Activated CD4-positive, alpha-beta T cell treated with anti-CD3 and anti-CD28 coated beads, Interleukin-2, amount 10 ng/mL, durations not matched to agents 7 days and 5 days (primary cell): ENCODE data around the gene ARFGAP3. TPM values are rescaled to one million over a fixed set of nuclear protein-coding genes. Genes with fewer than 3 reads are reported as not detected.

Experiments used
- CTCF ChIA-PET: fragments of 350-600 bp; sonication (Branson Sonifier 250); formaldehyde crosslinking; loops from one replicate; lab custom pipeline; 2021; ENCODE audit warnings: antibody characterized with exemption; lab: Charles Lee
- POLR2A ChIA-PET: fragments of 350-600 bp; sonication (Branson Sonifier 250); formaldehyde crosslinking; loops from one replicate; lab custom pipeline; 2021; ENCODE audit warnings: antibody characterized with exemption; lab: Charles Lee
- DNase-seq: peaks from one replicate; pipeline ENCODE4 v3.0.0-alpha.2; 2020
- H3K27ac Mint-ChIP-seq: one replicate; pipeline ENCODE4 v1.8.0; 2021; ENCODE audit warnings: mild to moderate bottlenecking, moderate library complexity, mixed read lengths
- H3K27me3 Mint-ChIP-seq: one replicate; pipeline ENCODE4 v1.8.0; 2021; ENCODE audit warnings: mixed read lengths
- H3K36me3 Mint-ChIP-seq: one replicate; pipeline ENCODE4 v1.8.0; 2021; ENCODE audit warnings: low read depth, mixed read lengths
- H3K4me1 Mint-ChIP-seq: one replicate; pipeline ENCODE4 v1.8.0; 2021; ENCODE audit warnings: mixed read lengths
- H3K4me3 Mint-ChIP-seq: one replicate; pipeline ENCODE4 v1.8.0; 2021; ENCODE audit warnings: mild to moderate bottlenecking, moderate library complexity, mixed read lengths
- H3K9me3 Mint-ChIP-seq: one replicate; pipeline ENCODE4 v1.8.0; 2021; ENCODE audit warnings: mixed read lengths
- total RNA-seq, 2 experiments: library from RNA; stranded (reverse); gene quantifications; one replicate each; pipeline ENCODE4 v1.2.3, GENCODE V29; 2021

The ARFGAP3 gene
- total RNA-seq, 2 experiments from 2014 or later = 23.9 to 25.5 TPM

DNA sequence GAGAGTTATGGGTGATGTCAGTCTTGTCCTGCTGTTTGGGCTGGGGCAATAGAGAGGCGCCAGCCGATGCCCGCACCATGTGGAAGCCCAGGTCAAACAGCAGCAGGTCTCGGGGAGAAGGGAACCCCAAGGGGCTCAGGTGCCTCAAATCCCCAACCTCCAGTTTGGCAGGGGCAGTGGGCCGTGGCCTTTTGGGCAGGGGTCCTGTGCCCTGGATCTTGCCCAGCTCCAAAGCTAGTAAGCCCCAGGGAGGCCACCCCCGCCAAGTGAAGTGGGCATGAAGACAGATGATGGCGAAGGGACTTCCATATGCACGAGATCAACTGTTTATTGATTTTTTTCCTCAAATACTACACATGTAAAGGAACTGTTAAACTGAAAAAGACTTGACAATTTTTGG is 12.4 kb upstream of the ARFGAP3 start:
- POLR2A ChIA-PET = no interaction called here
- no peaks in the 10 kb centered on the region for H3K4me1 Mint-ChIP-seq
- H3K4me3 Mint-ChIP-seq = no peak overlapping the region
- H3K36me3 Mint-ChIP-seq = peaks cover 16% of the 10 kb centered on the region
- peaks cover 4% of the 10 kb centered on the region for H3K9me3 Mint-ChIP-seq
- no peaks in the 10 kb centered on the region for H3K27me3 Mint-ChIP-seq
- no peak for DNase-seq
- H3K27ac Mint-ChIP-seq = no peak overlapping the region
- CTCF ChIA-PET = interaction anchor here (0.9 kb wide), 1 partner anchor 23 kb away, joined by 3 read pairs; no protein-coding TSS in a partner anchor

GRCh38 chr22:42868751-42869251 is 11.7 kb upstream of the ARFGAP3 start:
- H3K27me3 Mint-ChIP-seq = no peaks in the 10 kb centered on the region
- ChIA-PET CTCF (interaction anchor here (0.9 to 1.5 kb wide), 3 partner anchors 17 to 22 kb away, joined by 3 to 5 read pairs (median 3); no protein-coding TSS in a partner anchor), POLR2A (no interaction called here)
- H3K27ac Mint-ChIP-seq = no peak overlapping the region
- peaks cover 16% of the 10 kb centered on the region for H3K36me3 Mint-ChIP-seq
- H3K9me3 Mint-ChIP-seq = peaks cover 4% of the 10 kb centered on the region
- H3K4me1 Mint-ChIP-seq = peaks cover 1% of the 10 kb centered on the region
- no peak overlapping the region for H3K4me3 Mint-ChIP-seq
- DNase-seq = no peak

GRCh38 chr22:42866100-42866499 is 9.0 kb upstream of the ARFGAP3 start:
- DNase-seq = no peak
- peaks cover 13% of the 10 kb centered on the region for H3K9me3 Mint-ChIP-seq
- peaks cover 23% of the 10 kb centered on the region for H3K36me3 Mint-ChIP-seq
- H3K27me3 Mint-ChIP-seq = peaks cover 2% of the 10 kb centered on the region
- POLR2A ChIA-PET = no interaction called here
- no peak overlapping the region for H3K4me3 Mint-ChIP-seq
- H3K4me1 Mint-ChIP-seq = peaks cover 11% of the 10 kb centered on the region
- CTCF ChIA-PET = no interaction called here
- peak overlapping the region; percentile 19 for H3K27ac Mint-ChIP-seq

DNA sequence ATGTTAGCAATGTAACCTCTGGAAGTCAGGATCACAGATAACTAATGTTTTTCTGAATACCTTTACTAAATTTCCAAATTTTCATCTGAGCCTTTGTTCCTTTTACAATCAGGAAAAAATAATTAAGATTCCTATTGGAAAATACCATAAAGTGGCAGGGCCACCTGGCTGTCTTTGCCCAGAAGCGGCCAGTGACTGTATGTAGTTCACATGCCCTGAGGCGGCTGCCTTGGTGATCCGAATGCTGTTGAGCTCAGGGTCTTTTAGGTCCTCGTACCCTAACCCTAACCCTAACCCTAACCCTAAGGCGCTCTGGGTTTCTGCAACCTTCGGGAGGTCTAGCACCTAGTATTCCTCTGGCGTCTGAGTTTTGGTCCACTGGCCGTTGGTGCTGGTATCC is 8.5 kb upstream of the ARFGAP3 start:
- CTCF ChIA-PET = no interaction called here
- POLR2A ChIA-PET = no interaction called here
- H3K27ac Mint-ChIP-seq = no peak overlapping the region
- H3K36me3 Mint-ChIP-seq = peaks cover 18% of the 10 kb centered on the region
- H3K4me3 Mint-ChIP-seq = no peak overlapping the region
- H3K4me1 Mint-ChIP-seq = peaks cover 11% of the 10 kb centered on the region
- H3K27me3 Mint-ChIP-seq = peaks cover 2% of the 10 kb centered on the region
- peaks cover 13% of the 10 kb centered on the region for H3K9me3 Mint-ChIP-seq
- no peak for DNase-seq

DNA sequence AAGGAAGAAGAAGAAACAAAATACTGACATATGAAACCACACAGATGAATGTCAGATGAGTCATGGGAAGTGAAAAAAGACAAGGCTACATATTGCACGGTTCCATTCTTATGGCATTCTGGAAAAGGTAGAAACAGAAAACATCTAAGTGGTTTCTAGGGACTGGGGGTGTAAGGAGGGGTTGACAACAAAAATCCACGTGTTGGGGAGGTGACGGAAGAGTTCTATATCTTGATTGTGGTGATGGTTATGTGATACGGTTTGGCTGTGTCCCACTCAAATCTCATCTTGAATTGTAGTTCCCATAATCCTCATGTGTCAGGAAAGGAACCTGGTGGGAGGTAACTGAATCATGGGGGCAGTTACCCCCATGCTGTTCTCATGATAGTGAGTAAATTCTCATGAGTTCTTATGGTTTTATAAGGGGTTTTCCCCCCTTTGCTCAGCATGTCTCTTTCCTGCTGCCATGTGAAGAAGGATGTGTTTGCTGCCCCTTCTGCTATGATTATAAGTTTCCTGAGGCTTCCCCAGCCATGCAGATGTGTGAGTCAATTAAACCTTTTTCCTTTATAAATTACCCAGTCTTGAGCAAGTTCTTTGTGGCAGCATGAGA is 6.4 kb upstream of the ARFGAP3 start:
- H3K36me3 Mint-ChIP-seq = peaks cover 17% of the 10 kb centered on the region
- peaks cover 2% of the 10 kb centered on the region for H3K27me3 Mint-ChIP-seq
- H3K4me3 Mint-ChIP-seq = no peak overlapping the region
- DNase-seq = peak; percentile 23
- H3K27ac Mint-ChIP-seq = no peak overlapping the region
- peaks cover 11% of the 10 kb centered on the region for H3K4me1 Mint-ChIP-seq
- ChIA-PET POLR2A (no interaction called here), CTCF (interaction anchor here (0.7 kb wide), 1 partner anchor 11 kb away, joined by 3 read pairs; no protein-coding TSS in a partner anchor)
- H3K9me3 Mint-ChIP-seq = peaks cover 13% of the 10 kb centered on the region

DNA sequence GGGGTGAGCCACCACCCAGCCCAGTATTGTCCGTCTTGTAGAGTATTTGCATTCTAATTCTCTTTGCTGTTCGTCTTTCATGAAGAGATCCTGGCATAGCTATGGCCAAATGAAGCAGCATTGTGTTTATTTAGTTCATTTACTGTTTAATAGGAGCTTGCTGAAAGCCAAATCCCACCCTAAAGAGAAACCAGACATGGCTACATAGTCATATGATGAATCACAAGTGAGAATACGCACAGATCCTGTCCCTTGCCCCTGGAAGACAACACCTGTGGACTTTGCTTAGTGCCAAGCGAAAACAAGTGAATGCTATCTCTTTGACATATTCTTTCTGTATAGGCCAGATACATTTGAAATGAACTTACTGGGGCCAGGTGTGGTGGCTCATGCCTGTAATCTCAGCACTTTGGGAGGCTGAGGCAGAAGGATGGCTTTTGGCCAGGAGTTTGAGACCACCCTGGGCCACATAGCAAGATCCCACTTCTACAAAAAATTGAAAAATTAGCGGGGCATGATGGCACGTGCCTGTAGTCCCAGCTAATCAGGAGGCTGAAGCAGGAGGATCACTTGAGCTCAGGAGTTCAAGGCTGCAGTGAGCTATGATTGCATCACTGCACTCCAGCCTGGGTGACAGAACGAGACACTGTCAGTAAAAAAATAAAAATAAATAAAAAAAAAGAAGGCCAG is 5.1 kb upstream of the ARFGAP3 start:
- ChIA-PET POLR2A (no interaction called here), CTCF (interaction anchor here (0.6 to 0.7 kb wide), 5 partner anchors 10 to 589 kb away, joined by 3 to 5 read pairs (median 4); no protein-coding TSS in a partner anchor)
- Mint-ChIP-seq H3K4me3 (no peak overlapping the region), H3K27me3 (peaks cover 2% of the 10 kb centered on the region), H3K9me3 (peaks cover 13% of the 10 kb centered on the region), H3K36me3 (peaks cover 17% of the 10 kb centered on the region), H3K4me1 (peaks cover 11% of the 10 kb centered on the region), H3K27ac (no peak overlapping the region)
- DNase-seq = no peak

GRCh38 chr22:42860968-42861367 is 3.9 kb upstream of the ARFGAP3 start:
- no peak overlapping the region for H3K4me3 Mint-ChIP-seq
- peaks cover 17% of the 10 kb centered on the region for H3K36me3 Mint-ChIP-seq
- H3K27ac Mint-ChIP-seq = no peak overlapping the region
- DNase-seq = no peak
- peaks cover 16% of the 10 kb centered on the region for H3K4me1 Mint-ChIP-seq
- ChIA-PET CTCF (no interaction called here), POLR2A (no interaction called here)
- peaks cover 2% of the 10 kb centered on the region for H3K27me3 Mint-ChIP-seq
- peaks cover 13% of the 10 kb centered on the region for H3K9me3 Mint-ChIP-seq

DNA sequence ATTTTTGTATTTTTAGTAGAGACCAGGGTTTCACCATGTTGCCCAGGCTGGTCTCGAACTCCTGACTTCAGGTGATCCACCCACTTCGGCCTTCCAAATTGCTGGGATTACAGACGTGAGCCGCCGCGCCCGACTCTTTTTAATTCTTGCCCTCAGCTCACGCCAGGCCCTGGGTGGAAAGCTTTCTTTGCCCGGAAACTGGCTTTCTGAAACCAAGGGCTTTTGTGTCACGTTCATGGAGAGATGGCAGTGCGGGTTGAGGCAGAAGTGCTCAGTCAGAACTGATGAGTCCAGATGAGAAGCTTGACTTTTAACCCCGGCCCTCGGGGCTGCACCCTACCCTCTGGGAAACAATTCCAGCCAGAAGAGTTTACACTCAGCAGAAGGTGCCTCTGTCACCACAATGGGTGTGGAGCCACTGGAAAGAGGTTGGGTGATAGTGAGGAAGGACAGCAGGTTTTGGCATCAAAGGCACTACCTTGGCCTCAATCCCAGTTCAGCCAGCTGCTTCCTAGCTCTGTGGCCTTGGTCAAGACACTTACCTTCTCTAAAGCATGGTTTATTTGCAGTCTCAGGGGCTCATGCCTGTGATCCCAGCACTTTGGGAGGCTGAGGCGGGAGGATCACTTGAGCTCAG is 890 bp upstream of the ARFGAP3 start:
- Mint-ChIP-seq H3K4me3 (peak overlapping the region; percentile 10), H3K4me1 (peaks cover 11% of the 10 kb centered on the region), H3K9me3 (peaks cover 4% of the 10 kb centered on the region), H3K27me3 (peaks cover 2% of the 10 kb centered on the region), H3K36me3 (peaks cover 3% of the 10 kb centered on the region), H3K27ac (peak overlapping the region; percentile 71)
- ChIA-PET POLR2A (no interaction called here), CTCF (interaction anchor here (2.4 kb wide), 1 partner anchor 9 kb away, joined by 7 read pairs; no protein-coding TSS in a partner anchor)
- DNase-seq = no peak

GRCh38 chr22:42856179-42856864 is 751 bp downstream of the ARFGAP3 start:
- ChIA-PET CTCF (interaction anchor here (0.8 to 2.4 kb wide), 3 partner anchors 11 to 15 kb away, joined by 3 to 7 read pairs (median 3); no protein-coding TSS in a partner anchor), POLR2A (interaction anchor here (0.6 kb wide), 1 partner anchor 23 kb away, joined by 4 read pairs; no protein-coding TSS in a partner anchor)
- H3K9me3 Mint-ChIP-seq = no peaks in the 10 kb centered on the region
- peak; percentile 59 for DNase-seq
- H3K4me3 Mint-ChIP-seq = peak overlapping the region; percentile 81
- H3K36me3 Mint-ChIP-seq = no peaks in the 10 kb centered on the region
- H3K27me3 Mint-ChIP-seq = no peaks in the 10 kb centered on the region
- peaks cover 7% of the 10 kb centered on the region for H3K4me1 Mint-ChIP-seq
- H3K27ac Mint-ChIP-seq = peak overlapping the region; percentile 91

GRCh38 chr22:42855721-42856120 is 1.4 kb downstream of the ARFGAP3 start:
- H3K4me3 Mint-ChIP-seq = peak overlapping the region; percentile 81
- CTCF ChIA-PET = interaction anchor here (2.4 kb wide), 1 partner anchor 12 kb away, joined by 7 read pairs; no protein-coding TSS in a partner anchor
- peak overlapping the region; percentile 91 for H3K27ac Mint-ChIP-seq
- DNase-seq = no peak
- H3K36me3 Mint-ChIP-seq = no peaks in the 10 kb centered on the region
- POLR2A ChIA-PET = no interaction called here
- no peaks in the 10 kb centered on the region for H3K9me3 Mint-ChIP-seq
- no peaks in the 10 kb centered on the region for H3K27me3 Mint-ChIP-seq
- peaks cover 7% of the 10 kb centered on the region for H3K4me1 Mint-ChIP-seq

DNA sequence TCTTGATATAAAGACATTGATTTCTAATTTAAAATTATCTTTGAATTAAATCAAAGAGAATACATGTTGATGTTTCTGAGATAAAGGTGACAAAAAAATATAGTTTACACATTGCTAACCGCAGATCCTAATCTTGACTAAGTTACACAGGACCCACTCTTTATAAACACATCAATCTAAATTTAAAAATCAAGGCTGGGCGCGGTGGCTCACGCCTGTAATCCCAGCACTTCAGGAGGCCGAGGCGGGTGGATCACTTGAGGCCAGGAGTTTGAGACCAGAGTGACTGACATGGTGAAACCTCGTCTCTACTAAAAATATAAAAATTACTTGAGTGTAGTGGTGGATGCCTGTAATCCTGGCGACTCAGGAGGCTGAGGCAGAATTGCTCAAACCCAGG is 1.9 kb downstream of the ARFGAP3 start:
- no peak for DNase-seq
- ChIA-PET CTCF (interaction anchor here (2.4 kb wide), 1 partner anchor 13 kb away, joined by 7 read pairs; no protein-coding TSS in a partner anchor), POLR2A (no interaction called here)
- H3K9me3 Mint-ChIP-seq = no peaks in the 10 kb centered on the region
- H3K36me3 Mint-ChIP-seq = no peaks in the 10 kb centered on the region
- H3K4me1 Mint-ChIP-seq = peaks cover 7% of the 10 kb centered on the region
- no peaks in the 10 kb centered on the region for H3K27me3 Mint-ChIP-seq
- H3K4me3 Mint-ChIP-seq = peak overlapping the region; percentile 25
- no peak overlapping the region for H3K27ac Mint-ChIP-seq

- Mint-ChIP-seq H3K36me3 (peaks cover 12% of the 10 kb centered on the region), H3K27me3 (no peaks in the 10 kb centered on the region), H3K27ac (no peak overlapping the region), H3K9me3 (no peaks in the 10 kb centered on the region), H3K4me3 (no peak overlapping the region), H3K4me1 (peaks cover 5% of the 10 kb centered on the region)
- no peak for DNase-seq
- ChIA-PET CTCF (interaction anchor here (0.6 to 1.1 kb wide), 5 partner anchors 30 to 448 kb away, joined by 3 to 4 read pairs (median 3); no protein-coding TSS in a partner anchor), POLR2A (no interaction called here)
Measured at GRCh38 chr22:42848941-42849550, 8.0 kb downstream of the ARFGAP3 start.
